GM15510 (cell line): ENCODE results near the gene TAF10.

Source experiments
- POLR2A ChIP-seq: IDR thresholded peaks from 3 replicates; pipeline ENCODE4 v1.6.1; 2011; ENCODE audit warnings: borderline replicate concordance; ENCODE audit not compliant: insufficient read length; ENCODE audit errors: extremely low read depth

TAF10 gene

GRCh38 chr11:6633422-6634408, 21.7 kb upstream of the TAF10 start:
- no peak for TF ChIP-seq POLR2A

- no peak for TF ChIP-seq POLR2A
These were observed 20.4 kb upstream of the TAF10 start for GRCh38 chr11:6632116-6633073.

- no peak for TF ChIP-seq POLR2A
These were observed 19.4 kb upstream of the TAF10 start for GRCh38 chr11:6631361-6631890.

- TF ChIP-seq POLR2A: no peak
These were observed 18.7 kb upstream of the TAF10 start for GRCh38 chr11:6630632-6631291.

GRCh38 chr11:6629892-6630631, 18.0 kb upstream of the TAF10 start:
- no peak for TF ChIP-seq POLR2A

- TF ChIP-seq POLR2A: no peak
These were observed 17.5 kb upstream of the TAF10 start for GRCh38 chr11:6629573-6629891.

GRCh38 chr11:6628526-6628925, 16.5 kb upstream of the TAF10 start:
- TF ChIP-seq POLR2A: no peak

GRCh38 chr11:6627762-6628241, 15.8 kb upstream of the TAF10 start:
- no peak for TF ChIP-seq POLR2A

GRCh38 chr11:6626971-6627761, 15.2 kb upstream of the TAF10 start:
- no peak for TF ChIP-seq POLR2A

- TF ChIP-seq POLR2A: no peak
These were observed 13.9 kb upstream of the TAF10 start for GRCh38 chr11:6625832-6626420.

GRCh38 chr11:6625156-6625831, 13.3 kb upstream of the TAF10 start:
- TF ChIP-seq POLR2A: no peak
